Fibroblast of mammary gland (primary cell): ENCODE data around the gene HOXC5.

Source experiments
- DNase-seq: peaks from one replicate; pipeline ENCODE4 v3.0.0-alpha.2; 2010; ENCODE audit warnings: low read depth
- H3K4me3 ChIP-seq: 2 replicates; pipeline ENCODE4 v1.5.1; 2011; ENCODE audit warnings: low read depth, mild to moderate bottlenecking, low read length, moderate library complexity; ENCODE audit not compliant: control insufficient read depth
- TF ChIP-seq, protein P1 (sequence below): conservative IDR thresholded peaks from 2 replicates; pipeline ENCODE4 v1.5.1; 2011; ENCODE audit warnings: low read depth, low read length, inconsistent platforms; ENCODE audit not compliant: control insufficient read depth, insufficient read depth

The HOXC5 gene

DNA sequence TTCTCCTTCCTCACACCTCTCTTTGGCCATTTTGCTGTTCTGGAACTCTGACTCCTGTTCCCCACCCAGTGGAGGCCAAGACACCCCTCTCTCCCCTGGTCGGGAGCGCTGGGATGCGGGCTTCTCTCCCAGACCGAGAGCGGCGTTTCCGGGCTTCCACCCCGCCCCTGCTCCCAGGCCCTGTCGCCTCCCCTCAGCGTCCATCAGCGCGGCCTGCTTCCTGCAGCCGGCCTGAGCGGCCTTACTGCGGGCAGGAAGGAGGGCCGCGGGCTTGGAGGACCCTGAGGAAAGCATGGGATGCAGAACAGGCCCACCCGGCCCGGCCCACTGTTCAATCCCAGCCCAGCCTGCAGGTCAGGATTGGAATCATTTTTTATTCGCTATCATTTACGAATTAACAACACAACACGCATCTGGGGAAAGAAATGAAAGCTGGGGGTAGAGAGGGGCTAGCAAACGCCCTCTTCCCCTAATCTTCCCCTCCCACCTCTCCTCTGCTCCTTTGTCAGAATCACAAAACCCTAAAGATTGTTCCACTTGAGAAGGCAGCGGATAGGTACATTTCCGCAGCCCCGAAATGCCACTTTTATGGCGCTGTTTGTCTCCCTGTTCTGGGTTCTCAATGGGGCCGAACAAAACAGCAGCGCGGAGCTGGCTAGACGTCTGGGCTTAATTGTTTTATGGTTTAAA, 27.9 kb upstream of the HOXC5 start:
- H3K4me3 ChIP-seq, result peak overlapping the region; percentile 50
- TF ChIP-seq, protein P1, sequence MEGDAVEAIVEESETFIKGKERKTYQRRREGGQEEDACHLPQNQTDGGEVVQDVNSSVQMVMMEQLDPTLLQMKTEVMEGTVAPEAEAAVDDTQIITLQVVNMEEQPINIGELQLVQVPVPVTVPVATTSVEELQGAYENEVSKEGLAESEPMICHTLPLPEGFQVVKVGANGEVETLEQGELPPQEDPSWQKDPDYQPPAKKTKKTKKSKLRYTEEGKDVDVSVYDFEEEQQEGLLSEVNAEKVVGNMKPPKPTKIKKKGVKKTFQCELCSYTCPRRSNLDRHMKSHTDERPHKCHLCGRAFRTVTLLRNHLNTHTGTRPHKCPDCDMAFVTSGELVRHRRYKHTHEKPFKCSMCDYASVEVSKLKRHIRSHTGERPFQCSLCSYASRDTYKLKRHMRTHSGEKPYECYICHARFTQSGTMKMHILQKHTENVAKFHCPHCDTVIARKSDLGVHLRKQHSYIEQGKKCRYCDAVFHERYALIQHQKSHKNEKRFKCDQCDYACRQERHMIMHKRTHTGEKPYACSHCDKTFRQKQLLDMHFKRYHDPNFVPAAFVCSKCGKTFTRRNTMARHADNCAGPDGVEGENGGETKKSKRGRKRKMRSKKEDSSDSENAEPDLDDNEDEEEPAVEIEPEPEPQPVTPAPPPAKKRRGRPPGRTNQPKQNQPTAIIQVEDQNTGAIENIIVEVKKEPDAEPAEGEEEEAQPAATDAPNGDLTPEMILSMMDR, result no peak
- peak; percentile 69 for DNase-seq

DNA sequence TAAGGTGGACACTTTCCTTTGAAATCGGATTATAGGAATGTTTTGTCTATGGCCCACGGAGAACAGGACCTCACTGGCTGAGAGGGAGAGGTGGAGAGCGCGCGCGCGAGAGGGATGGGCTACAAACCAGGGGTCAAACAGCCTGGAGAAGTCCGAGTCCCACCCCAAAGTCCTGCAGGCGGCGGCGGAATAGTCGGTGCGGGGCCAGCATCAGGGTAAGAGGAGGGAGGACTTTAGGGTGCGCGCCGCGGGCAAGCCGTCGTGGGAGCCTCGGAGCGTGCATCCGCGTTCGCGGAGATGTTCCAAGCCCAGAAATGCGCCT, 27.4 kb upstream of the HOXC5 start:
- TF ChIP-seq, protein P1, result no peak
- peak overlapping the region; percentile 50 for H3K4me3 ChIP-seq
- no peak for DNase-seq

DNA sequence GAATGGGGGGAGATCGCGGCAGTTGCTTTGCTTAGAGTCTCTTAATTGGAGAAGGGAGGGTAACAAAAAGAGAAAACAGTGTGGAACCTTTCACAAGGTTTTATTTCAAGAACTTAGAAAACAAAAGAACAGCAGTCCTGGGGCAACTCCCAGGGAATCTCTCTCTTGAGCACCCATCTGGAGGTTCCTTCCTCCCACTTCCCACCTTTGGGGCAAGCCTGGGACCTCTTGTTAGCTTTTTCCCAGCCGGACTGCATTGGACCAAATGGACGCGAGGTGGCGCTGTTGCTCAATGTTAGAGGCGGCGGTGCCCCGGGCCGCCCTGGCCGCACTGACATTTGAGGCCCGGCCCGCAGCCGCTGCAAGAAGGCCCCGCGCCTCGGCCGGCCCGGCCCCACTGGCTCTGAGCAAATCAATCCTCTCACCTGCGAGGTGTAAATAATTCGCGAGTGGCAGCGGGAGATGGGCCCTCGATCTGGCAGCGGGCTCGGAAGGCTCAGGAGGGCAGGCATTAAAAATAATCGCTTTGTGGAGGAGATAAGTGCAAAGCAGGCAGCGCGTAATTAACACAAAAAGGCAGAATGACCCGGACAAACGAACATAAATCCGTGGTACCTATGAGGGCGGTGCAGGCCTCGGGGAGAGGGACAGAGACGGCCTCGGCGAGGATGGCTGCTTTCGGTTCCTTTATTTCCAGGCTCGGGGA, 26.8 kb upstream of the HOXC5 start:
- peak; percentile 89 for DNase-seq
- TF ChIP-seq, protein P1, result peak; percentile 79
- peak overlapping the region; percentile 50 for H3K4me3 ChIP-seq

DNA sequence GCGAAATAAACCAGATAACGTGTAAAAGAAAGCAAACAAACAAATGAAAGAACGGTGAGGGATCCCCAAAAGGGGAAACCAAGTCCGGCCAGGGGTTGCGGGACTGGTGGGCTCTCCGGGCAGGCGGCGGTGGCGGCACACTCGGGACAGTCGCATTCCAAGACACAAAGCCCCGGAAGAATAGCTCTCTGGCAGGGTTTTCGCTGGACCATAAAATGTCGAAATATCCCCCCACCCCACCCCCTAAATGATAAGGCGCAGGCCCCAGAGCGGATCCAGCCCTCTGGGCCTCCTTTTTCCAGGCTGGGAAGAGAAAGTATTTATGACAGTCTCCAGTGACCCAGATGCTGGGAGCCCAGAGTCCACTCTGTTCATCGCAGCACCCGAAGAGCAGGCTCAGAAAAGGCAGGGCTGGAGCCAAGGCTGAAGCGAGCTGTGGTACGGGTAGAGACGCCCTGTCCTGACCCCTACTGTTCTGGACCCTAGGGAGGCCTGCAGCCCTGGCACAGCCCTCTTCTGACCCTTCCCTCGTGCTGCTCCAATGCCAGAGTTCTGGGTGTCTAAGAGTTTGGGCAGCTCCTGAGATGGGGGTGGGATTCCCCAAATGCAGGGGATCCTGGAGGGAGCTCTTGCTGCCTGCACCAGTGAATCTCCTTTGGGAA, 26.2 kb upstream of the HOXC5 start:
- DNase-seq, result no peak
- TF ChIP-seq, protein P1, result no peak
- peak overlapping the region; percentile 44 for H3K4me3 ChIP-seq

DNA sequence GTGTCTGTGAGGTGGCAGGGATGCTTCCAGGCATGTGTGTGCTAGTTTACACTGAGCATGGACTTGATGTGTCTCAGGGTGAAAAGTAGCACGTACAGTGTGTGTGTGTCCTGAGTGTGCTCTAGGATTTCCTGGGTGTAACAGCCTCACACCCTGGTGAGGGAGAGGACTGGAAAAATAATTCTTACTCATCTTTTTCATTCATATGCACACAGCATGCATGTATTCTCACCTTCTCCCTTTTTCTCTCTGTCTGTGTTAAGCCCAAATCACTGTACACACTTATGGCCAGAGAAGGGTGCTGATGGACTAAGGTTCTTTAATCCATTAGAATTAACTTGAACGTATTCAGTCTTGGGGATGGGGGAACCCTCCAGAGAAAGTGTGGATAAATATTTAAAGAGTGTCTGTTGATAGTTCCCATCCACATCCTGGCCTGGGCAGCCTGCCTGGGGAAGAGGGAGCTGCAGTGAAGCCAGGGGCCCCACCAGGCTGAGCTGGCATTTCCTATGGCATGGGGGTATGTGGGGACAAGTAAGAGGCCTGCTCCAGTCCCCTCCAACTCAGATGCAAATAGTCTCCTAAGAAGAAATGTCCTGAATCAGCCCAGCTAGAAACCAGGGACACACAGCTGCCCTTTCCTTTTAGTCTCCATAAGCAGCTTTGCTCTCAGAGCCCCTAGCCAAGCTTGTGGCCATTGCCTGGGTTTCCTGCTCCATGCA, 25.2 kb upstream of the HOXC5 start:
- TF ChIP-seq, protein P1, result no peak
- DNase-seq, result no peak
- H3K4me3 ChIP-seq, result peak overlapping the region; percentile 88

DNA sequence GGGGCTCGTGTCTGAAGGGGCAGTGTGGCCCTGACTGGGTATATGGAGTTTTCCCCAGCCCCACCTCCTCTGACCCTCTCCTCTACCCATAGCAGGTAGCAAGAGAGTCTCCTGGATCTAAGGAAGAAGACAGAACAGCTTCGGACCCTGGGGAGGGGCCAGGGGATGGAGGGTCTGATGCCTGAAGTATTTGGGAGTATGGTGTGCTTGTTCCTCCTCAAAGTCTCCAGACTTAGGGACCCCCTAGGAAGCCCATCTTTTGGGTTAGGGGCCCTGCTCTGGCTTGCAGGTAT, 24.6 kb upstream of the HOXC5 start:
- no peak for DNase-seq
- TF ChIP-seq, protein P1, result no peak
- peak overlapping the region; percentile 88 for H3K4me3 ChIP-seq
